ENCODE measurements around the gene NEK6. TPM values are rescaled to one million over a fixed set of nuclear protein-coding genes. Genes with fewer than 3 reads are reported as not detected.

The NEK6 gene
- total RNA-seq, 2 donors from 2014 or later, result 15.5 to 23.6 TPM

GRCh38 chr9:124300312-124300711 is 42.6 kb downstream of the NEK6 start:
- peaks cover 0 to 4% of the 10 kb centered on the region in 2 donors for H3K36me3 ChIP-seq (replicated peaks in 1 of 2; ENCODE audit: insufficient read depth in 1 of 2, low read depth in 2 of 2)
- intact Hi-C loops (cut with DNase I), result no loop called here
- no peak overlapping the region for H3K4me3 ChIP-seq
- TF ChIP-seq POLR2A (IDR thresholded peaks at IDR 0.05) (no peak), CTCF (IDR thresholded peaks at IDR 0.05) (no peak)
- H3K27ac ChIP-seq, result no peak overlapping the region
- ATAC-seq, result no peak
- WGBS, 2 donors, result 81 to 85% methylated on average over 9 to 11 of the region's 11 CpGs
- peaks cover 43% of the 10 kb centered on the region for H3K4me1 ChIP-seq
- no peaks in the 10 kb centered on the region for H3K9me3 ChIP-seq
- H3K27me3 ChIP-seq, result no peaks in the 10 kb centered on the region
- DNase-seq, result no peak

- ATAC-seq, result no peak
- intact Hi-C loops (cut with DNase I), result no loop called here
Observed at GRCh38 chr9:124302921-124303320, 45.2 kb downstream of the NEK6 start.

GRCh38 chr9:124303762-124304161 is 46.0 kb downstream of the NEK6 start:
- ATAC-seq (no peak), DNase-seq (no peak)
- intact Hi-C loops (cut with DNase I), result no loop called here
- Histone ChIP-seq H3K9me3 (no peaks in the 10 kb centered on the region), H3K27ac (no peak overlapping the region), H3K36me3 (replicated peaks in 1 of 2; ENCODE audit: insufficient read depth in 1 of 2, low read depth in 2 of 2) (peaks cover 0 to 4% of the 10 kb centered on the region in 2 donors), H3K4me3 (no peak overlapping the region), H3K4me1 (peaks cover 8% of the 10 kb centered on the region), H3K27me3 (no peaks in the 10 kb centered on the region)
- TF ChIP-seq POLR2A (IDR thresholded peaks at IDR 0.05) (no peak), CTCF (IDR thresholded peaks at IDR 0.05) (no peak)
- 83% methylated on average over 11 to 14 of the region's 14 CpGs for WGBS, 2 donors

More at GRCh38 chr9:124302921-124303320, 45.2 kb downstream of the NEK6 start:
- TF ChIP-seq POLR2A (IDR thresholded peaks at IDR 0.05), result no peak
- no peak for TF ChIP-seq CTCF (IDR thresholded peaks at IDR 0.05)
- no peak overlapping the region for H3K4me3 ChIP-seq
- H3K9me3 ChIP-seq, result no peaks in the 10 kb centered on the region
- no peaks in the 10 kb centered on the region for H3K27me3 ChIP-seq
- H3K4me1 ChIP-seq, result peaks cover 17% of the 10 kb centered on the region
- DNase-seq, result no peak
- 90% methylated on average over 4 of the region's 4 CpGs for WGBS, 2 donors
- no peak overlapping the region for H3K27ac ChIP-seq
- H3K36me3 ChIP-seq (replicated peaks in 1 of 2; ENCODE audit: insufficient read depth in 1 of 2, low read depth in 2 of 2), result peaks cover 0 to 4% of the 10 kb centered on the region in 2 donors

- Histone ChIP-seq H3K9me3 (no peaks in the 10 kb centered on the region), H3K27ac (no peak overlapping the region), H3K27me3 (no peaks in the 10 kb centered on the region), H3K4me3 (no peak overlapping the region), H3K4me1 (peaks cover 5% of the 10 kb centered on the region), H3K36me3 (replicated peaks in 1 of 2; ENCODE audit: insufficient read depth in 1 of 2, low read depth in 2 of 2) (peaks cover 0 to 4% of the 10 kb centered on the region in 2 donors)
- 87 to 92% methylated on average over 5 to 8 of the region's 8 CpGs for WGBS, 2 donors
- ATAC-seq (no peak), DNase-seq (no peak)
- TF ChIP-seq CTCF (IDR thresholded peaks at IDR 0.05), result no peak
- TF ChIP-seq POLR2A (IDR thresholded peaks at IDR 0.05), result no peak
- intact Hi-C loops (cut with DNase I), result no loop called here
Observed at GRCh38 chr9:124304285-124304684, 46.5 kb downstream of the NEK6 start.

- no peaks in the 10 kb centered on the region for H3K4me1 ChIP-seq
- H3K9me3 ChIP-seq, result no peaks in the 10 kb centered on the region
- H3K4me3 ChIP-seq, result no peak overlapping the region
- DNase-seq (no peak), ATAC-seq (no peak)
- intact Hi-C loops (cut with DNase I), result no loop called here
- TF ChIP-seq POLR2A (IDR thresholded peaks at IDR 0.05) (no peak), CTCF (IDR thresholded peaks at IDR 0.05) (no peak)
- WGBS, 2 donors, result 73 to 84% methylated on average over 12 to 13 of the region's 13 CpGs
- H3K27me3 ChIP-seq, result no peaks in the 10 kb centered on the region
- no peak overlapping the region for H3K27ac ChIP-seq
- H3K36me3 ChIP-seq (replicated peaks in 1 of 2; ENCODE audit: insufficient read depth in 1 of 2, low read depth in 2 of 2), result peaks cover 0 to 9% of the 10 kb centered on the region in 2 donors
Observed at GRCh38 chr9:124306098-124306735, 48.5 kb downstream of the NEK6 start.

All from body of pancreas (tissue), 4 donors.